GM12873 (cell line): ENCODE data around the gene NIPAL3.

Source experiments
- CTCF ChIP-seq: IDR thresholded peaks from 2 replicates; pipeline ENCODE4 v1.5.1; 2012; ENCODE audit warnings: low read depth, mild to moderate bottlenecking, moderate library complexity, low read length, control low read depth; ENCODE audit not compliant: insufficient read depth; ENCODE audit errors: missing control alignments

The NIPAL3 gene

GRCh38 chr1:24452922-24453485 lies 37.4 kb downstream of the NIPAL3 start:
- TF ChIP-seq CTCF = no peak

- no peak for TF ChIP-seq CTCF
Observed at GRCh38 chr1:24454673-24455072, 39.1 kb downstream of the NIPAL3 start.

GRCh38 chr1:24455272-24455671 lies 39.7 kb downstream of the NIPAL3 start:
- no peak for TF ChIP-seq CTCF

GRCh38 chr1:24457866-24458265 lies 42.3 kb downstream of the NIPAL3 start:
- TF ChIP-seq CTCF = no peak

GRCh38 chr1:24459551-24460266 lies 44.1 kb downstream of the NIPAL3 start:
- TF ChIP-seq CTCF = no peak

- no peak for TF ChIP-seq CTCF
Observed at GRCh38 chr1:24463776-24464735, 48.5 kb downstream of the NIPAL3 start.

- TF ChIP-seq CTCF = no peak
Observed at GRCh38 chr1:24465099-24465498, 49.5 kb downstream of the NIPAL3 start.
